MM.1S (cell line): ENCODE data around the gene NDUFV2.
"Not testable (repeated sequence)": the region's sequence is repeated elsewhere in the genome, so short reads cannot be mapped to it uniquely, and the experiment has no call there.

Source experiments
- DNase-seq: peaks from one replicate; pipeline ENCODE4 v3.0.0-alpha.2; 2015
- H2AFZ ChIP-seq: fragments of 300-600 bp; sonication (generic); 2 replicates; pipeline ENCODE4 v1.6.0; 2016; ENCODE audit warnings: antibody characterized with exemption, low read length
- H3F3A ChIP-seq: fragments of 300-600 bp; sonication (generic); 2 replicates; pipeline ENCODE4 v1.6.1; 2016; ENCODE audit warnings: mild to moderate bottlenecking, antibody characterized with exemption, low read length, moderate library complexity, mixed read lengths; ENCODE audit not compliant: insufficient read depth
- H3K27ac ChIP-seq: fragments of 300-600 bp; sonication (generic); 2 replicates; pipeline ENCODE4 v1.5.1; 2016; ENCODE audit warnings: mild to moderate bottlenecking, low read length
- H3K27me3 ChIP-seq: fragments of 300-600 bp; sonication (generic); replicated peaks from 2 replicates; pipeline ENCODE4 v1.6.0; 2016; ENCODE audit warnings: low read length; ENCODE audit not compliant: insufficient read depth
- H3K36me3 ChIP-seq: fragments of 300-600 bp; sonication (generic); replicated peaks from 2 replicates; pipeline ENCODE4 v1.6.1; 2016; ENCODE audit warnings: mild to moderate bottlenecking, low read length, mixed read lengths; ENCODE audit not compliant: insufficient read depth
- H3K4me1 ChIP-seq: fragments of 300-600 bp; sonication (generic); 2 replicates; pipeline ENCODE4 v1.6.1; 2016; ENCODE audit warnings: low read length, mixed read lengths
- H3K4me2 ChIP-seq: fragments of 300-600 bp; sonication (generic); 2 replicates; pipeline ENCODE4 v1.6.0; 2016; ENCODE audit warnings: low read depth, low read length
- H3K4me3 ChIP-seq: fragments of 300-600 bp; sonication (generic); 2 replicates; pipeline ENCODE4 v1.5.1; 2016; ENCODE audit warnings: low read length, mixed read lengths
- H3K79me2 ChIP-seq: fragments of 300-600 bp; sonication (generic); 2 replicates; pipeline ENCODE4 v1.6.1; 2016; ENCODE audit warnings: mixed run types, low read length, mixed read lengths
- H3K9ac ChIP-seq: fragments of 300-600 bp; sonication (generic); 2 replicates; pipeline ENCODE4 v1.6.1; 2016; ENCODE audit warnings: low read length, mixed read lengths
- H3K9me2 ChIP-seq: fragments of 300-600 bp; sonication (generic); replicated peaks from 2 replicates; pipeline ENCODE4 v1.6.1; 2016; ENCODE audit warnings: mild to moderate bottlenecking, low read length, mixed read lengths; ENCODE audit not compliant: insufficient read depth
- H3K9me3 ChIP-seq: fragments of 300-600 bp; sonication (generic); replicated peaks from 2 replicates; pipeline ENCODE4 v1.6.1; 2016; ENCODE audit warnings: mild to moderate bottlenecking, low read length, mixed read lengths; ENCODE audit not compliant: insufficient read depth
- H4K20me1 ChIP-seq: fragments of 300-600 bp; sonication (generic); 2 replicates; pipeline ENCODE4 v1.6.1; 2016; ENCODE audit warnings: mild to moderate bottlenecking, low read length, moderate library complexity, mixed read lengths; ENCODE audit not compliant: insufficient read depth
- EZH2 ChIP-seq: fragments of 300-600 bp; sonication (generic); optimal IDR thresholded peaks from 2 replicates; pipeline ENCODE3; 2017; ENCODE audit warnings: low read depth, mild to moderate bottlenecking, antibody characterized with exemption, low read length, mixed read lengths
- EZH2phosphoT487 ChIP-seq: fragments of 300-600 bp; sonication (generic); IDR thresholded peaks from 2 replicates; pipeline ENCODE4 v1.6.1; 2018; ENCODE audit warnings: antibody characterized with exemption, low read length
- TF ChIP-seq, protein P1 (sequence below): fragments of 300-600 bp; sonication (generic); IDR thresholded peaks from 2 replicates; pipeline ENCODE4 v1.5.1; 2016; ENCODE audit warnings: antibody characterized with exemption, low read length, mixed read lengths

The NDUFV2 gene

DNA sequence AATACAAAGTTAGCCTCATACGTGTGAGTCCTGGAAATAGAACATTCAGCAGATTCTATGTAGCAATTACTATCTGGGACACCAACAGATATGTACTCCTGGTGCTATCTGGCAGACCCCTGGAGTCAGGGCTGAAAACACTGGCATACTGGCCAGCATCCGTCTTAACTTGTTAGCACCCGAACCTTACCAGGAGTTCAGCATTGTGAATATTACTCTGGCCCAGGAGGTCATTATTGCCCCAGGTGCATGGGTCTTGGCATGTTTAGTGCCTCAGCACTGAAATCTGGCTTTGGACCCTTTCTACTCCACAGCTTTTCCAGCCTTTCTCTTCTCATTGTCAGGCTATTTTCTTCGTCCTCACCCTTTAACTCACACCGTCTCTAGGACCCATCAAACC is 11.9 kb upstream of the NDUFV2 start:
- DNase-seq: no peak
- TF ChIP-seq EZH2phosphoT487 (no peak), EZH2 (no peak)
- TF ChIP-seq, protein P1, sequence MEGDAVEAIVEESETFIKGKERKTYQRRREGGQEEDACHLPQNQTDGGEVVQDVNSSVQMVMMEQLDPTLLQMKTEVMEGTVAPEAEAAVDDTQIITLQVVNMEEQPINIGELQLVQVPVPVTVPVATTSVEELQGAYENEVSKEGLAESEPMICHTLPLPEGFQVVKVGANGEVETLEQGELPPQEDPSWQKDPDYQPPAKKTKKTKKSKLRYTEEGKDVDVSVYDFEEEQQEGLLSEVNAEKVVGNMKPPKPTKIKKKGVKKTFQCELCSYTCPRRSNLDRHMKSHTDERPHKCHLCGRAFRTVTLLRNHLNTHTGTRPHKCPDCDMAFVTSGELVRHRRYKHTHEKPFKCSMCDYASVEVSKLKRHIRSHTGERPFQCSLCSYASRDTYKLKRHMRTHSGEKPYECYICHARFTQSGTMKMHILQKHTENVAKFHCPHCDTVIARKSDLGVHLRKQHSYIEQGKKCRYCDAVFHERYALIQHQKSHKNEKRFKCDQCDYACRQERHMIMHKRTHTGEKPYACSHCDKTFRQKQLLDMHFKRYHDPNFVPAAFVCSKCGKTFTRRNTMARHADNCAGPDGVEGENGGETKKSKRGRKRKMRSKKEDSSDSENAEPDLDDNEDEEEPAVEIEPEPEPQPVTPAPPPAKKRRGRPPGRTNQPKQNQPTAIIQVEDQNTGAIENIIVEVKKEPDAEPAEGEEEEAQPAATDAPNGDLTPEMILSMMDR: no peak
- H3K4me3 ChIP-seq: no peak overlapping the region
- no peaks in the 10 kb centered on the region for H3K9me2 ChIP-seq
- H3K36me3 ChIP-seq: no peaks in the 10 kb centered on the region
- H3F3A ChIP-seq: peaks cover 2% of the 10 kb centered on the region; the same call in 1 of the 2 replicates
- H3K9ac ChIP-seq: no peak overlapping the region
- H3K4me2 ChIP-seq: no peak overlapping the region
- H3K9me3 ChIP-seq: no peaks in the 10 kb centered on the region
- peaks cover 15% of the 10 kb centered on the region for H3K4me1 ChIP-seq
- no peaks in the 10 kb centered on the region for H3K27me3 ChIP-seq
- peaks cover 15% of the 10 kb centered on the region for H3K79me2 ChIP-seq
- no peak overlapping the region for H3K27ac ChIP-seq
- no peak overlapping the region for H2AFZ ChIP-seq
- no peaks in the 10 kb centered on the region for H4K20me1 ChIP-seq

DNA sequence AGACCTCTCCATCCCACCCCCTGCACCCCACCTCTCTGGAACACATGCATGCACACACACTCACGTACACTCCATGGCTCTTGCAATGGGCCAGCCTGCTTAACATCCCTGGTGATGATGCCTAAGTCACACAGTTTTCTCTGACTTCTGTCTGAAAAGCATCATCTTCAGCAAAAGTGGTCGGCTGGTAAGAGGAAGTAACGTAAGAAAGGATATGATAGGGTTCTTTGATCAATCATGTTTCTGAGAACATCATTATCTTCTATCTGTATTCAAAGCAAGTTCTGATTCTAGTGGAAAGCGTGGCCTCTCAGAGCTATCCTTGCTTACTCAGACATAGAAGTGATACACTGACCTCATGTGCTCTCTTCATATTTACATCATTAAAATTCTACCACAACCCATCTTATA is 11.4 kb upstream of the NDUFV2 start:
- H3K4me2 ChIP-seq: no peak overlapping the region
- no peak overlapping the region for H3K9ac ChIP-seq
- no peak overlapping the region for H3K27ac ChIP-seq
- H3K4me1 ChIP-seq: peaks cover 18% of the 10 kb centered on the region
- no peaks in the 10 kb centered on the region for H3K9me3 ChIP-seq
- H3K27me3 ChIP-seq: no peaks in the 10 kb centered on the region
- H3K36me3 ChIP-seq: no peaks in the 10 kb centered on the region
- peaks cover 7% of the 10 kb centered on the region; the same call in 1 of the 2 replicates for H3F3A ChIP-seq
- no peak for DNase-seq
- no peak overlapping the region for H2AFZ ChIP-seq
- H3K4me3 ChIP-seq: no peak overlapping the region
- no peaks in the 10 kb centered on the region for H3K9me2 ChIP-seq
- TF ChIP-seq EZH2: no peak
- TF ChIP-seq, protein P1: no peak
- no peak for TF ChIP-seq EZH2phosphoT487
- H4K20me1 ChIP-seq: no peaks in the 10 kb centered on the region
- peaks cover 10% of the 10 kb centered on the region for H3K79me2 ChIP-seq

- H3K27me3 ChIP-seq: no peaks in the 10 kb centered on the region
These were observed 9.8 kb upstream of the NDUFV2 start for GRCh38 chr18:9092665-9093064.

DNA sequence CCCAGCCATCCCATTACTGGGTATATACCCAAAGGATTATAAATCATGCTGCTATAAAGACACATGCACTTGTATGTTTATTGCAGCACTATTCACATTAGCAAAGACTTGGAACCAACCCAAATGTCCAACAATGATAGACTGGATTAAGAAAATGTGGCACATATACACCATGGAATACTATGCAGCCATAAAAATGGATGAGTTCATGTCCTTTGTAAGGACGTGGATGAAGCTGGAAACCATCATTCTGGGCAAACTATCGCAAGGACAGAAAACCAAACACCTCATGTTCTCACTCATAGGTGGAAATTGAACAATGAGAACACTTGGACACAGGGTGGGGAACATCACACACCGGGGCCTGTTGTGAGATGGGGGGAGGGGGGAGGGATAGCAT is 9.4 kb upstream of the NDUFV2 start:
- not testable (repeated sequence) for H3K27ac ChIP-seq, H3K4me2 ChIP-seq, H3F3A ChIP-seq, H3K9ac ChIP-seq, H3K36me3 ChIP-seq, H3K79me2 ChIP-seq, H4K20me1 ChIP-seq, H2AFZ ChIP-seq, H3K27me3 ChIP-seq, H3K9me2 ChIP-seq, DNase-seq, H3K4me3 ChIP-seq, H3K9me3 ChIP-seq
- H3K4me1 ChIP-seq: peaks cover 18% of the 10 kb centered on the region

More at GRCh38 chr18:9092665-9093064, 9.8 kb upstream of the NDUFV2 start:
- Histone ChIP-seq H3K4me3 (no peak overlapping the region), H3K9ac (no peak overlapping the region), H4K20me1 (no peaks in the 10 kb centered on the region), H3K27ac (no peak overlapping the region), H3K9me2 (no peaks in the 10 kb centered on the region), H3K79me2 (no peaks in the 10 kb centered on the region), H3F3A (peaks cover 9% of the 10 kb centered on the region; the same call in 1 of the 2 replicates), H2AFZ (no peak overlapping the region), H3K4me1 (peaks cover 18% of the 10 kb centered on the region), H3K36me3 (no peaks in the 10 kb centered on the region), H3K9me3 (no peaks in the 10 kb centered on the region), H3K4me2 (no peak overlapping the region)
- no peak for DNase-seq
- TF ChIP-seq EZH2phosphoT487 (no peak), EZH2 (no peak)
